Dermis lymphatic vessel endothelial cell (primary cell): Measurements from ENCODE around the gene RNPEPL1. TPM values are rescaled to one million over a fixed set of nuclear protein-coding genes. Genes with fewer than 3 reads are reported as not detected.

ENCODE experiments used
- total RNA-seq: library from RNA; depleted of rRNA; stranded (reverse); fragments of >200 nt; gene quantifications from 2 replicates; pipeline ENCODE4 v1.2.1, GENCODE V29; 2014

Gene RNPEPL1
- 18.0 and 18.7 TPM in 2 replicates for total RNA-seq

GRCh38 chr2:240567872-240568677 is at the start of gene RNPEPL1:
TSS of gene RNPEPL1 (plus strand) at chr2:240568484. CDS start at chr2:240568587, 103 bp downstream.

GRCh38 chr2:240557808-240558207 is 10.5 kb upstream of the RNPEPL1 start, which contains the start of gene ANKMY1:
TSS of gene ANKMY1 (minus strand) at chr2:240557988. CDS start at chr2:240557335, 653 bp downstream.

GRCh38 chr2:240560084-240560479 is 8.2 kb upstream of the RNPEPL1 start, which contains the start of gene DUSP28:
TSS of gene DUSP28 (plus strand) at chr2:240560357. CDS start at chr2:240560685, 328 bp downstream.

GRCh38 chr2:240586198-240586918 is 18.1 kb downstream of the RNPEPL1 start, which contains the start of gene CAPN10:
TSS of gene CAPN10 (plus strand) at chr2:240586734. CDS start at chr2:240586912, 178 bp downstream.

GRCh38 chr2:240624950-240625621 is 56.8 kb downstream of the RNPEPL1 start, which contains the start of gene GPR35:
TSS of gene GPR35 (plus strand) at chr2:240625480. CDS start at chr2:240629953, 4,473 bp downstream.

Other genes with a start within 250 kb of the RNPEPL1 start
- 5.0 and 11.4 TPM in 2 replicates for gene GPC1, start 132.8 kb upstream of the RNPEPL1 start, total RNA-seq
- 4.8 and 5.4 TPM in 2 replicates for gene ANKMY1, start 10.5 kb upstream of the RNPEPL1 start, total RNA-seq
- 2.5 and 2.7 TPM in 2 replicates for gene DUSP28, start 8.1 kb upstream of the RNPEPL1 start, total RNA-seq
- gene CAPN10, start 18.2 kb downstream of the RNPEPL1 start, total RNA-seq = 23.2 and 26.7 TPM in 2 replicates
- 0.17 TPM in 1 of 2 replicates, not detected in the other for gene GPR35, start 57.0 kb downstream of the RNPEPL1 start, total RNA-seq
- gene AQP12B, start 114.4 kb downstream of the RNPEPL1 start, total RNA-seq = not detected in 2 replicates
- not detected in 2 replicates for gene AQP12A, start 123.4 kb downstream of the RNPEPL1 start, total RNA-seq